ENCODE data around the gene ZFP36L1. TPM values are rescaled to one million over a fixed set of nuclear protein-coding genes. Genes with fewer than 3 reads are reported as not detected.

Gene ZFP36L1
- total and polyA plus RNA-seq, 10 of the 15 experiments (the other 5 are each of a cell fraction or from before 2014, with no cell fraction given): 22.0 to 184 (median 66.1) TPM

DNA sequence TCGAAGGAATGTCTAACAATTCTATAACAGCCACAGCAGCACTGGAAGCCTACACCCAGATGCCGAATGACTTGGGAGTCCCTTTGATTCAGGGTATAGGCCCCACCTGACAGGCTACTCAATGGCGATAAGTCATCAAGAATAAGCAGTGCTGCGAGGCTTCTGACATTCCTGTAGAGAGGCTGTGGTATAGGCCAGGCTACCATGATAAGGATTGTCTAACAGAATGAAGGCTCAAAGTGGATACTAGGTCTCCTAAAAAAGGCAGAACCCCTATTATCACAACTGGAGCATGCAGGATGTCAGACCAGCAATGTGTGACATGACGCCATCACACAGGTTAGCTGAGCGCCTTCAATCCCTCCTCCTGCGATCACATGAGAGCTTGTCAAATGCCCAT is 53.2 kb downstream of the ZFP36L1 start (continued):
- TF ChIP-seq REST (IDR thresholded peaks at IDR 0.05; ENCODE audit: low read depth, low read length) (no peak), HCFC1 (IDR thresholded peaks at IDR 0.05; ENCODE audit: low read length) (no peak), MYC (IDR thresholded peaks at IDR 0.05; ENCODE audit: insufficient read depth, insufficient read length, insufficient replicate concordance, low read length, severe bottlenecking) (no peak), PAX8 (IDR thresholded peaks at IDR 0.05) (no peak), ZBED1 (IDR thresholded peaks at IDR 0.05; ENCODE audit: borderline replicate concordance) (no peak), CHD1 (IDR thresholded peaks at IDR 0.05; ENCODE audit: low read depth, low read length) (no peak), ETV6 (conservative IDR thresholded peaks at IDR 0.05 in 1 of 2, IDR thresholded peaks at IDR 0.05 in 1 of 2; ENCODE audit: borderline replicate concordance in 1 of 2, low read depth in 1 of 2) (no peak), BCL3 (IDR thresholded peaks at IDR 0.05; ENCODE audit: borderline replicate concordance, insufficient read depth, low read depth, low read length, poor library complexity, severe bottlenecking) (no peak), FOS (IDR thresholded peaks at IDR 0.05; ENCODE audit: borderline replicate concordance, extremely low read depth, insufficient read length) (no peak), NFXL1 (IDR thresholded peaks at IDR 0.05; ENCODE audit: borderline replicate concordance) (no peak)
- TF ChIP-seq, protein P1, sequence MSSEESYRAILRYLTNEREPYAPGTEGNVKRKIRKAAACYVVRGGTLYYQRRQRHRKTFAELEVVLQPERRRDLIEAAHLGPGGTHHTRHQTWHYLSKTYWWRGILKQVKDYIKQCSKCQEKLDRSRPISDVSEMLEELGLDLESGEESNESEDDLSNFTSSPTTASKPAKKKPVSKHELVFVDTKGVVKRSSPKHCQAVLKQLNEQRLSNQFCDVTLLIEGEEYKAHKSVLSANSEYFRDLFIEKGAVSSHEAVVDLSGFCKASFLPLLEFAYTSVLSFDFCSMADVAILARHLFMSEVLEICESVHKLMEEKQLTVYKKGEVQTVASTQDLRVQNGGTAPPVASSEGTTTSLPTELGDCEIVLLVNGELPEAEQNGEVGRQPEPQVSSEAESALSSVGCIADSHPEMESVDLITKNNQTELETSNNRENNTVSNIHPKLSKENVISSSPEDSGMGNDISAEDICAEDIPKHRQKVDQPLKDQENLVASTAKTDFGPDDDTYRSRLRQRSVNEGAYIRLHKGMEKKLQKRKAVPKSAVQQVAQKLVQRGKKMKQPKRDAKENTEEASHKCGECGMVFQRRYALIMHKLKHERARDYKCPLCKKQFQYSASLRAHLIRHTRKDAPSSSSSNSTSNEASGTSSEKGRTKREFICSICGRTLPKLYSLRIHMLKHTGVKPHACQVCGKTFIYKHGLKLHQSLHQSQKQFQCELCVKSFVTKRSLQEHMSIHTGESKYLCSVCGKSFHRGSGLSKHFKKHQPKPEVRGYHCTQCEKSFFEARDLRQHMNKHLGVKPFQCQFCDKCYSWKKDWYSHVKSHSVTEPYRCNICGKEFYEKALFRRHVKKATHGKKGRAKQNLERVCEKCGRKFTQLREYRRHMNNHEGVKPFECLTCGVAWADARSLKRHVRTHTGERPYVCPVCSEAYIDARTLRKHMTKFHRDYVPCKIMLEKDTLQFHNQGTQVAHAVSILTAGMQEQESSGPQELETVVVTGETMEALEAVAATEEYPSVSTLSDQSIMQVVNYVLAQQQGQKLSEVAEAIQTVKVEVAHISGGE (CRISPR knock-in tag; IDR thresholded peaks at IDR 0.05): no peak

All from GM12878 (cell line).